ENCODE data around the gene NAV2.

DNA sequence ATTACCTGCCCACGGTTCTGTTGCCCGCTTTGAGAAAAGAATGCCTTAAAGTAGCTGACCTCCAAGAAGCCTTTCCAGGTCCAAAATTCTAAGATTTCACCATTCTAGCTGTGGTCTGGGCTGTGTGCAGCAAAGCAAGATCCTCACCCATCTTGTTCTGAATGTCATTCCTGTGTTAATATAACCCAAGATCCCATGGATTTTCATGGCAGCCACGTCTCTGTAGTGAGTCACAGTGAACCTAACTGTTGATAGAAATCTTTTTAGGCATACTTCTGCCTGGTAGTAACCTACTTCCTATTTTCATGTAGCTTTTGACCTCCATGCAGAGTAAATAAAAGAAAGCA lies 210.0 kb downstream of the NAV2 start:
- TF ChIP-seq SRF (IDR thresholded peaks at IDR 0.05; ENCODE audit: low read depth), result no peak
- TF ChIP-seq, protein P1, sequence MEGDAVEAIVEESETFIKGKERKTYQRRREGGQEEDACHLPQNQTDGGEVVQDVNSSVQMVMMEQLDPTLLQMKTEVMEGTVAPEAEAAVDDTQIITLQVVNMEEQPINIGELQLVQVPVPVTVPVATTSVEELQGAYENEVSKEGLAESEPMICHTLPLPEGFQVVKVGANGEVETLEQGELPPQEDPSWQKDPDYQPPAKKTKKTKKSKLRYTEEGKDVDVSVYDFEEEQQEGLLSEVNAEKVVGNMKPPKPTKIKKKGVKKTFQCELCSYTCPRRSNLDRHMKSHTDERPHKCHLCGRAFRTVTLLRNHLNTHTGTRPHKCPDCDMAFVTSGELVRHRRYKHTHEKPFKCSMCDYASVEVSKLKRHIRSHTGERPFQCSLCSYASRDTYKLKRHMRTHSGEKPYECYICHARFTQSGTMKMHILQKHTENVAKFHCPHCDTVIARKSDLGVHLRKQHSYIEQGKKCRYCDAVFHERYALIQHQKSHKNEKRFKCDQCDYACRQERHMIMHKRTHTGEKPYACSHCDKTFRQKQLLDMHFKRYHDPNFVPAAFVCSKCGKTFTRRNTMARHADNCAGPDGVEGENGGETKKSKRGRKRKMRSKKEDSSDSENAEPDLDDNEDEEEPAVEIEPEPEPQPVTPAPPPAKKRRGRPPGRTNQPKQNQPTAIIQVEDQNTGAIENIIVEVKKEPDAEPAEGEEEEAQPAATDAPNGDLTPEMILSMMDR (IDR thresholded peaks at IDR 0.05 in 2 of 3, conservative IDR thresholded peaks at IDR 0.05 in 1 of 3; ENCODE audit: borderline replicate concordance in 1 of 3, insufficient read depth in 1 of 3, low read depth in 2 of 3, low read length in 2 of 3), result no peak
- no peak for TF ChIP-seq ZNF274 (IDR thresholded peaks at IDR 0.05; ENCODE audit: low read depth, low read length)
- TF ChIP-seq, protein P2, sequence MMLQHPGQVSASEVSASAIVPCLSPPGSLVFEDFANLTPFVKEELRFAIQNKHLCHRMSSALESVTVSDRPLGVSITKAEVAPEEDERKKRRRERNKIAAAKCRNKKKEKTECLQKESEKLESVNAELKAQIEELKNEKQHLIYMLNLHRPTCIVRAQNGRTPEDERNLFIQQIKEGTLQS (IDR thresholded peaks at IDR 0.05), result no peak
- TF ChIP-seq POLR2A (IDR thresholded peaks at IDR 0.05; ENCODE audit: borderline replicate concordance, extremely low read depth, insufficient read depth, insufficient read length), result no peak
- TF ChIP-seq ELF1 (IDR thresholded peaks at IDR 0.05; ENCODE audit: borderline replicate concordance, low read depth), result no peak
- TF ChIP-seq SIN3A (IDR thresholded peaks at IDR 0.05; ENCODE audit: low read depth), result no peak
- TF ChIP-seq EZH2phosphoT487 (IDR thresholded peaks at IDR 0.05; ENCODE audit: borderline replicate concordance), result no peak
- no peak for TF ChIP-seq RAD21 (IDR thresholded peaks at IDR 0.05; ENCODE audit: low read depth)
- TF ChIP-seq, protein P3, sequence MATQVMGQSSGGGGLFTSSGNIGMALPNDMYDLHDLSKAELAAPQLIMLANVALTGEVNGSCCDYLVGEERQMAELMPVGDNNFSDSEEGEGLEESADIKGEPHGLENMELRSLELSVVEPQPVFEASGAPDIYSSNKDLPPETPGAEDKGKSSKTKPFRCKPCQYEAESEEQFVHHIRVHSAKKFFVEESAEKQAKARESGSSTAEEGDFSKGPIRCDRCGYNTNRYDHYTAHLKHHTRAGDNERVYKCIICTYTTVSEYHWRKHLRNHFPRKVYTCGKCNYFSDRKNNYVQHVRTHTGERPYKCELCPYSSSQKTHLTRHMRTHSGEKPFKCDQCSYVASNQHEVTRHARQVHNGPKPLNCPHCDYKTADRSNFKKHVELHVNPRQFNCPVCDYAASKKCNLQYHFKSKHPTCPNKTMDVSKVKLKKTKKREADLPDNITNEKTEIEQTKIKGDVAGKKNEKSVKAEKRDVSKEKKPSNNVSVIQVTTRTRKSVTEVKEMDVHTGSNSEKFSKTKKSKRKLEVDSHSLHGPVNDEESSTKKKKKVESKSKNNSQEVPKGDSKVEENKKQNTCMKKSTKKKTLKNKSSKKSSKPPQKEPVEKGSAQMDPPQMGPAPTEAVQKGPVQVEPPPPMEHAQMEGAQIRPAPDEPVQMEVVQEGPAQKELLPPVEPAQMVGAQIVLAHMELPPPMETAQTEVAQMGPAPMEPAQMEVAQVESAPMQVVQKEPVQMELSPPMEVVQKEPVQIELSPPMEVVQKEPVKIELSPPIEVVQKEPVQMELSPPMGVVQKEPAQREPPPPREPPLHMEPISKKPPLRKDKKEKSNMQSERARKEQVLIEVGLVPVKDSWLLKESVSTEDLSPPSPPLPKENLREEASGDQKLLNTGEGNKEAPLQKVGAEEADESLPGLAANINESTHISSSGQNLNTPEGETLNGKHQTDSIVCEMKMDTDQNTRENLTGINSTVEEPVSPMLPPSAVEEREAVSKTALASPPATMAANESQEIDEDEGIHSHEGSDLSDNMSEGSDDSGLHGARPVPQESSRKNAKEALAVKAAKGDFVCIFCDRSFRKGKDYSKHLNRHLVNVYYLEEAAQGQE (IDR thresholded peaks at IDR 0.05; ENCODE audit: low read depth), result no peak

Measured in HCT116 (cell line).